Gastroesophageal sphincter (tissue), 4 donors: ENCODE data around the gene STX5. TPM values are rescaled to one million over a fixed set of nuclear protein-coding genes. Genes with fewer than 3 reads are reported as not detected.

ENCODE experiments used
- ATAC-seq: fragments of 150-250 bp; one replicate; pipeline ENCODE4 v1.9.1; 2016; ENCODE audit warnings: mild to moderate bottlenecking, moderate library complexity
- H3K27ac ChIP-seq, 4 donors: fragments of 200-600 bp; sonication (generic) in 3 of 4; 1 replicate in 3 of 4; 2 replicates in 1 of 4; pipeline ENCODE4 v1.5.1; 2016 to 2019
- H3K27me3 ChIP-seq: fragments of 200-600 bp; sonication (generic); one replicate; pipeline ENCODE4 v1.5.1; 2019
- H3K36me3 ChIP-seq, 2 donors: fragments of 200-600 bp; sonication (generic); one replicate each; pipeline ENCODE4 v1.5.1; 2019; ENCODE audit warnings: control low read depth in 1 of 2
- H3K4me1 ChIP-seq, 3 donors: fragments of 200-600 bp; sonication (generic); 1 replicate in 2 of 3; 2 replicates in 1 of 3; pipeline ENCODE4 v1.5.1; 2016 to 2019; ENCODE audit warnings: control low read depth in 2 of 3
- H3K4me3 ChIP-seq, 2 donors: fragments of 200-600 bp; sonication (generic); one replicate each; pipeline ENCODE4 v1.5.1; 2019; ENCODE audit warnings: mild to moderate bottlenecking in 1 of 2, moderate library complexity in 1 of 2
- H3K9me3 ChIP-seq, 3 donors: fragments of 200-600 bp; sonication (generic); one replicate each; pipeline ENCODE4 v1.5.1; 2017 to 2019; ENCODE audit warnings: control low read depth in 2 of 3
- EP300 ChIP-seq: sonication (generic); formaldehyde crosslinking; IDR thresholded peaks from one replicate; pipeline ENCODE4 v1.6.1; 2017; ENCODE audit warnings: antibody characterized with exemption, mild to moderate bottlenecking
- POLR2A ChIP-seq, 2 donors: fragments of 450-650 bp; IDR thresholded peaks; one replicate each; pipeline ENCODE4 v1.6.1; 2017; ENCODE audit warnings: antibody characterized with exemption in 2 of 2, mild to moderate bottlenecking in 2 of 2, moderate library complexity in 1 of 2
- POLR2AphosphoS5 ChIP-seq: sonication (generic); formaldehyde crosslinking; IDR thresholded peaks from one replicate; pipeline ENCODE4 v1.6.1; 2017; ENCODE audit warnings: antibody characterized with exemption
- WGBS, 2 donors: methylation state at CpG; one replicate each; pipeline ENCODE4 v1.1.5; 2018; ENCODE audit warnings: low coverage in 1 of 2; 5-methylcytosine and 5-hydroxymethylcytosine counted together
- total RNA-seq, 4 donors: library from RNA; depleted of rRNA; stranded (reverse); fragments of >200 nt; gene quantifications; one replicate each; pipeline ENCODE4 v1.1.0, GENCODE V29; 2016
- TF ChIP-seq, protein P1 (sequence below), 4 experiments: fragments of 200-600 bp in 2 of 4; fragments of 450-650 bp in 2 of 4; sonication (generic) in 1 of 4; IDR thresholded peaks; one replicate each; pipeline ENCODE4 v1.5.1; 2017 to 2019; ENCODE audit warnings: antibody characterized with exemption in 4 of 4, mild to moderate bottlenecking in 2 of 4, moderate library complexity in 2 of 4

STX5 gene
- total RNA-seq, 4 donors from 2014 or later = 23.3 to 31.6 (median 27.8) TPM

DNA sequence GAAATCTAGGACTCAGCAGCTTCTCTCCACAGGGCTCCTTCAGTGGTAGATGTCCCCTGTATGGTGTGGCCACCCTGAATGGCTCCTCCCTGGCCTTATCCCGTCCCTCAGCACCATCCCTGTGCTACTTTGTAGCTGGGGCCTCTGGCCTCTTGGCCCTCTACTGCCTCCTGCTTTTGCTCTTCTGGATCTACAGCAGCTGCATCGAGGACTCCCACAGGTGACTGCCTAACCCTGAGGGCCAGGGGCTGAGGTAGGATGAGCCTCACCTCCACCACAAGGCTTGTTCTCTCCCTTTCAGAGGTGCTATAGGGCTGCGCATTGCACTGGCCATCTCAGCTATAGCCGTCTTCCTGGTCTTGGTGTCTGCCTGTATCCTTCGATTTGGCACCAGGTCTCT is 42.9 kb downstream of the STX5 start:
- no peak for ATAC-seq
- Histone ChIP-seq H3K36me3 (peaks cover 0 to 47% of the 10 kb centered on the region in 2 donors), H3K9me3 (no peaks in the 10 kb centered on the region), H3K27me3 (no peaks in the 10 kb centered on the region), H3K4me1 (peaks cover 7 to 66% (median 33%) of the 10 kb centered on the region in 3 donors), H3K4me3 (no peak overlapping the region), H3K27ac (no peak overlapping the region)
- no peak for TF ChIP-seq POLR2A (IDR thresholded peaks at IDR 0.05)
- no peak for TF ChIP-seq EP300
- TF ChIP-seq, protein P1, sequence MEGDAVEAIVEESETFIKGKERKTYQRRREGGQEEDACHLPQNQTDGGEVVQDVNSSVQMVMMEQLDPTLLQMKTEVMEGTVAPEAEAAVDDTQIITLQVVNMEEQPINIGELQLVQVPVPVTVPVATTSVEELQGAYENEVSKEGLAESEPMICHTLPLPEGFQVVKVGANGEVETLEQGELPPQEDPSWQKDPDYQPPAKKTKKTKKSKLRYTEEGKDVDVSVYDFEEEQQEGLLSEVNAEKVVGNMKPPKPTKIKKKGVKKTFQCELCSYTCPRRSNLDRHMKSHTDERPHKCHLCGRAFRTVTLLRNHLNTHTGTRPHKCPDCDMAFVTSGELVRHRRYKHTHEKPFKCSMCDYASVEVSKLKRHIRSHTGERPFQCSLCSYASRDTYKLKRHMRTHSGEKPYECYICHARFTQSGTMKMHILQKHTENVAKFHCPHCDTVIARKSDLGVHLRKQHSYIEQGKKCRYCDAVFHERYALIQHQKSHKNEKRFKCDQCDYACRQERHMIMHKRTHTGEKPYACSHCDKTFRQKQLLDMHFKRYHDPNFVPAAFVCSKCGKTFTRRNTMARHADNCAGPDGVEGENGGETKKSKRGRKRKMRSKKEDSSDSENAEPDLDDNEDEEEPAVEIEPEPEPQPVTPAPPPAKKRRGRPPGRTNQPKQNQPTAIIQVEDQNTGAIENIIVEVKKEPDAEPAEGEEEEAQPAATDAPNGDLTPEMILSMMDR (IDR thresholded peaks at IDR 0.05) = no peak
- TF ChIP-seq POLR2AphosphoS5 = no peak
- 43 to 51% methylated on average over 1 to 2 of the region's 5 CpGs for WGBS, 2 donors

DNA sequence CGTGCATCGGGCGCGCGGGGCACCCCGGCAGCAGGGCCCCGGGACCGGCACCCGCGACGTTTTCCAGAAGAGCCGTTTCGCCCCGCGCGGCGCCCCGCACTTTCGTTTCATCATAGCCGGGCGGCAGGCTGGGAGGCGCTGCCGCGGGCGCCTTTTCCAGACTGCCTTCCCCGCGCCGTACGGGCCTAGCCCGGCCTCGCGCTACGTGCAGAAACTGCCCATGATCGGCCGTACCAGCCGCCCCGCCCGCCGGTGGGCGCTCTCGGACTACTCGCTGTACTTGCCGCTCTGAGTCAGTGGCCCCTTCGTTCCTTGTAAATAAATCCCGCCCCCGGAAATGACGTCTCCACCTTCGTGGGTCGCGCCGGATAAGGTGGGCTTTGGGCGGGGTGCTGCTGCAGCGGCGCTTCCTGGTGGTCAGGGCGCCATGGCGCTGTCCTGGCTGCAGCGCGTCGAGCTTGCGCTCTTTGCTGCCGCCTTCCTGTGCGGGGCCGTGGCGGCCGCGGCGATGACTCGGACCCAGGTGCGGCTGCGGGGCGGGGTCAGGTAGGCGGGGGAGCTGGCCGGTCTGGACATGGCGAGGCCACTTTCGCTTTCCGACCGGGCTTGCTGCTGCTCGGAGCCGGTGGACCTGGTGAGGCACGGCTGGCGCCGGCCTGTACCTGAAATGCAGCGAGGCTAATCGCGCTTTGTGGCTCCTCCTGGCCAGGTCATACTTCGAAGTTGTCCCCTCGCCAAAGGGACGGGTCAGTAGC is 44.7 kb downstream of the STX5 start, which contains the start of gene TMEM179B:
TMEM179B (plus strand) TSS at position 398 of the 755 bp plus-strand sequence; CDS start at position 428, 30 bp downstream.
- H3K27ac ChIP-seq = peak within 1 kb of the TSS; percentile 92 to 100 (median 96)
- H3K36me3 ChIP-seq = peaks cover 0 to 43% of the 10 kb centered on the region in 2 donors
- H3K9me3 ChIP-seq = no peaks in the 10 kb centered on the region
- ATAC-seq = peak; percentile 94
- no peak for TF ChIP-seq EP300
- TF ChIP-seq POLR2AphosphoS5 = peak; percentile 98
- TF ChIP-seq POLR2A (IDR thresholded peaks at IDR 0.05) = peak; percentile 96 to 97
- TF ChIP-seq, protein P1 (IDR thresholded peaks at IDR 0.05) = peak in 3 of 4 experiments; percentile 45 to 70 (median 48)
- H3K4me3 ChIP-seq = peak within 1 kb of the TSS; percentile 95 to 100
- peaks cover 3 to 57% (median 27%) of the 10 kb centered on the region in 3 donors for H3K4me1 ChIP-seq
- WGBS, 2 donors = 0% methylated on average over 1 of the region's 88 CpGs; no CpG with 5 or more reads in 1 of the 2 donors
- H3K27me3 ChIP-seq = no peaks in the 10 kb centered on the region

- WGBS, 2 donors = 8% methylated on average over 2 of the region's 51 CpGs; no CpG with 5 or more reads in 1 of the 2 donors
- peak; percentile 88 for ATAC-seq
- Histone ChIP-seq H3K27me3 (no peaks in the 10 kb centered on the region), H3K9me3 (no peaks in the 10 kb centered on the region), H3K27ac (peak overlapping the region; percentile 92 to 100 (median 96)), H3K4me3 (peak overlapping the region; percentile 95 to 100), H3K36me3 (peaks cover 0 to 48% of the 10 kb centered on the region in 2 donors), H3K4me1 (peaks cover 2 to 52% (median 24%) of the 10 kb centered on the region in 3 donors)
- no peak for TF ChIP-seq EP300
- peak; percentile 49 for TF ChIP-seq POLR2AphosphoS5
- TF ChIP-seq POLR2A (IDR thresholded peaks at IDR 0.05) = no peak
- TF ChIP-seq, protein P1 (IDR thresholded peaks at IDR 0.05) = peak; percentile 92 to 99 (median 97)
Observed at GRCh38 chr11:62786318-62787004, 45.4 kb downstream of the STX5 start.

- no peak for ATAC-seq
- Histone ChIP-seq H3K27me3 (no peaks in the 10 kb centered on the region), H3K36me3 (peaks cover 0 to 63% of the 10 kb centered on the region in 2 donors), H3K9me3 (no peaks in the 10 kb centered on the region), H3K27ac (no peak overlapping the region), H3K4me1 (peaks cover 2 to 15% (median 6%) of the 10 kb centered on the region in 3 donors), H3K4me3 (no peak overlapping the region)
- no peak for TF ChIP-seq POLR2A (IDR thresholded peaks at IDR 0.05)
- 90 to 93% methylated on average over 3 to 5 of the region's 7 CpGs for WGBS, 2 donors
Observed at GRCh38 chr11:62782753-62783152, 49.1 kb downstream of the STX5 start.

- peaks cover 0 to 2% (median 0%) of the 10 kb centered on the region in 3 donors for H3K4me1 ChIP-seq
- H3K27ac ChIP-seq = no peak overlapping the region
- WGBS, 2 donors = 60% methylated on average over 1 of the region's 3 CpGs; no CpG with 5 or more reads in 1 of the 2 donors
- TF ChIP-seq EP300 (no peak), POLR2A (IDR thresholded peaks at IDR 0.05) (no peak), POLR2AphosphoS5 (no peak)
- TF ChIP-seq, protein P1 (IDR thresholded peaks at IDR 0.05) = no peak
- no peaks in the 10 kb centered on the region for H3K27me3 ChIP-seq
- H3K4me3 ChIP-seq = no peak overlapping the region
- peaks cover 0 to 83% of the 10 kb centered on the region in 2 donors for H3K36me3 ChIP-seq
- ATAC-seq = peak; percentile 25
- H3K9me3 ChIP-seq = no peaks in the 10 kb centered on the region
Observed at GRCh38 chr11:62778441-62778840, 53.4 kb downstream of the STX5 start.
